Right lobe of liver (tissue), 6 donors: ENCODE results near the gene HACD2. TPM values are rescaled to one million over a fixed set of nuclear protein-coding genes. Genes with fewer than 3 reads are reported as not detected.
A peak's percentile ranks its signal among the peaks of the same experiment; 100 is the strongest.

Source experiments
- ATAC-seq, 4 donors: fragments of 200-7000 bp; cut with Tn5 transposase; one replicate each; pipeline ENCODE4 v1.9.1; 2020; ENCODE audit warnings: mild to moderate bottlenecking in 4 of 4, moderate library complexity in 4 of 4
- DNase-seq, 3 donors: peaks; one replicate each; pipeline ENCODE4 v3.0.0-alpha.2; 2020
- H3K27ac ChIP-seq, 3 donors: fragments of 200-600 bp; one replicate each; pipeline ENCODE4 v1.8.0; 2022
- H3K27me3 ChIP-seq, 2 donors: fragments of 200-600 bp; one replicate each; pipeline ENCODE4 v1.8.0; 2022
- H3K36me3 ChIP-seq, 4 donors: fragments of 200-600 bp; sonication (generic) in 1 of 4; one replicate each; pipeline versions ENCODE4 v1.5.1 to v1.8.0; 2017 to 2022; ENCODE audit warnings: control low read depth in 1 of 4
- H3K4me1 ChIP-seq, 4 donors: fragments of 200-600 bp; sonication (generic) in 1 of 4; one replicate each; pipeline versions ENCODE4 v1.5.1 to v1.8.0; 2017 to 2022; ENCODE audit warnings: control low read depth in 1 of 4
- H3K4me3 ChIP-seq, 3 donors: fragments of 200-600 bp; one replicate each; pipeline ENCODE4 v1.8.0; 2022
- H3K9me3 ChIP-seq, 4 donors: fragments of 200-600 bp; sonication (generic) in 1 of 4; one replicate each; pipeline versions ENCODE4 v1.5.1 to v1.8.0; 2017 to 2022; ENCODE audit warnings: control low read depth in 1 of 4
- CTCF ChIP-seq, 4 donors: fragments of 200-600 bp in 3 of 4; fragments of 450-650 bp in 1 of 4; IDR thresholded peaks; one replicate each; pipeline versions ENCODE4 v1.5.1 to v1.8.0; 2016 to 2022; ENCODE audit warnings: antibody characterized with exemption in 4 of 4, mild to moderate bottlenecking in 2 of 4
- POLR2A ChIP-seq: fragments of 450-650 bp; IDR thresholded peaks from one replicate; pipeline ENCODE4 v1.6.1; 2017; ENCODE audit warnings: antibody characterized with exemption, mild to moderate bottlenecking
- WGBS: methylation state at CpG from one replicate; pipeline ENCODE4 v1.1.6; 2018; ENCODE audit warnings: low coverage, low lambda C conversion rate; ENCODE audit not compliant: insufficient coverage; ENCODE audit errors: missing lambda C conversion rate; 5-methylcytosine and 5-hydroxymethylcytosine counted together
- intact Hi-C, 2 donors: fragments of 100-400 bp; cut with DNase I; formaldehyde crosslinking; loops; one replicate each; pipeline versions ENCODE4 v1.11.2 to v1.14.1; 2022
- total RNA-seq, 6 experiments: library from RNA; depleted of rRNA in 2 of 6; stranded (reverse); fragments of >200 nt in 2 of 6; fragmentation: NEBNext Ultra II Directional in 3 of 6; extraction: Animal tissue kit (Norgen Biotek cat#: 25700) in 3 of 6; gene quantifications; one replicate each; pipeline versions ENCODE4 v1.1.0 to v1.2.4, GENCODE V29; 2016 to 2023
- donor health status: DM: no; HTN: yes; CAD: no.
- donor health status: DM: no; HTN: no; CAD: no.
- donor health status: DM: no; HTN: no; CAD: no.
- donor health status: DM: no; HTN: yes; CAD: no.
- donor health status: DM: no; HTN: yes; CAD: no.

Gene HACD2
- total RNA-seq, 6 experiments from 2014 or later, result 23.0 to 39.8 (median 27.2) TPM

GRCh38 chr3:123546133-123546755 lies 38.6 kb downstream of the HACD2 start:
- no peaks in the 10 kb centered on the region for H3K27me3 ChIP-seq
- H3K4me1 ChIP-seq, result no peaks in the 10 kb centered on the region
- TF ChIP-seq POLR2A (no peak), CTCF (IDR thresholded peaks at IDR 0.05) (no peak)
- DNase-seq (no peak), ATAC-seq (peak in 3 of 4 donors; percentile 29 to 48 (median 33))
- H3K9me3 ChIP-seq, result no peaks in the 10 kb centered on the region
- intact Hi-C loops, result no loop called here
- H3K27ac ChIP-seq, result no peak overlapping the region
- no peak overlapping the region for H3K4me3 ChIP-seq
- H3K36me3 ChIP-seq, result no peaks in the 10 kb centered on the region
- 52% methylated on average over 4 of the region's 4 CpGs for WGBS

GRCh38 chr3:123543950-123544349 lies 40.9 kb downstream of the HACD2 start:
- no peak overlapping the region for H3K27ac ChIP-seq
- H3K36me3 ChIP-seq, result no peaks in the 10 kb centered on the region
- no peaks in the 10 kb centered on the region for H3K9me3 ChIP-seq
- intact Hi-C loops, result no loop called here
- H3K4me1 ChIP-seq, result no peaks in the 10 kb centered on the region
- 88% methylated on average over 6 of the region's 6 CpGs for WGBS
- no peak for TF ChIP-seq CTCF (IDR thresholded peaks at IDR 0.05)
- no peak for TF ChIP-seq POLR2A
- ATAC-seq (no peak), DNase-seq (no peak)
- H3K4me3 ChIP-seq, result no peak overlapping the region
- no peaks in the 10 kb centered on the region for H3K27me3 ChIP-seq

- WGBS, result 67% methylated on average over 2 of the region's 2 CpGs
- intact Hi-C loops, result no loop called here
- DNase-seq (no peak), ATAC-seq (no peak)
- H3K36me3 ChIP-seq, result no peaks in the 10 kb centered on the region
- H3K4me3 ChIP-seq, result no peak overlapping the region
- no peaks in the 10 kb centered on the region for H3K9me3 ChIP-seq
- no peak overlapping the region for H3K27ac ChIP-seq
- H3K27me3 ChIP-seq, result no peaks in the 10 kb centered on the region
- H3K4me1 ChIP-seq, result peaks cover 0 to 4% (median 0%) of the 10 kb centered on the region in 4 donors
- TF ChIP-seq POLR2A, result no peak
- TF ChIP-seq CTCF (IDR thresholded peaks at IDR 0.05), result no peak
Measured at GRCh38 chr3:123540285-123540684, 44.6 kb downstream of the HACD2 start.

GRCh38 chr3:123536153-123536895 lies 48.5 kb downstream of the HACD2 start:
- DNase-seq (no peak), ATAC-seq (peak; percentile 15 to 51 (median 42))
- intact Hi-C loops, result no loop called here
- Histone ChIP-seq H3K4me3 (no peak overlapping the region), H3K27me3 (no peaks in the 10 kb centered on the region), H3K9me3 (no peaks in the 10 kb centered on the region), H3K4me1 (peaks cover 0 to 19% (median 6%) of the 10 kb centered on the region in 4 donors), H3K27ac (no peak overlapping the region), H3K36me3 (no peaks in the 10 kb centered on the region)
- WGBS, result 69% methylated on average over 5 of the region's 5 CpGs
- TF ChIP-seq CTCF (IDR thresholded peaks at IDR 0.05), result no peak
- TF ChIP-seq POLR2A, result no peak
